Neuronal stem cell (in vitro differentiated cells): ENCODE results near the gene SMYD3.

Experiments used
- DNase-seq: peaks from one replicate; pipeline ENCODE4 v3.0.0-alpha.2; 2013; ENCODE audit warnings: low spot score
- H2AFZ ChIP-seq: one replicate; pipeline ENCODE4 v1.6.1; 2013; ENCODE audit warnings: mild to moderate bottlenecking, low read length, inconsistent platforms
- H2AK5ac ChIP-seq: 2 replicates; pipeline ENCODE4 v1.6.1; 2013; ENCODE audit warnings: low read depth, mild to moderate bottlenecking, inconsistent platforms, low read length, moderate library complexity, mixed read lengths
- H2BK120ac ChIP-seq: 2 replicates; pipeline ENCODE4 v1.6.1; 2013; ENCODE audit warnings: low read depth, mild to moderate bottlenecking, inconsistent platforms, low read length, moderate library complexity, mixed read lengths
- H2BK12ac ChIP-seq: one replicate; pipeline ENCODE4 v1.6.1; 2013; ENCODE audit warnings: low read length, inconsistent platforms
- H2BK15ac ChIP-seq: 2 replicates; pipeline ENCODE4 v1.6.1; 2013; ENCODE audit warnings: mild to moderate bottlenecking, low read length, inconsistent platforms, mixed read lengths
- H2BK5ac ChIP-seq: one replicate; pipeline ENCODE4 v1.6.1; 2013; ENCODE audit warnings: inconsistent platforms, mild to moderate bottlenecking, low read length, moderate library complexity
- H3K14ac ChIP-seq: one replicate; pipeline ENCODE4 v1.6.1; 2013; ENCODE audit warnings: low read length, inconsistent platforms
- H3K18ac ChIP-seq: 2 replicates; pipeline ENCODE4 v1.6.1; 2013; ENCODE audit warnings: low read length, inconsistent platforms
- H3K23ac ChIP-seq: 2 replicates; pipeline ENCODE4 v1.6.1; 2013; ENCODE audit warnings: low read depth, mild to moderate bottlenecking, mixed read lengths, low read length, inconsistent platforms; ENCODE audit not compliant: poor library complexity
- H3K27ac ChIP-seq: replicated peaks from 3 replicates; pipeline ENCODE4 v1.5.1; 2013; ENCODE audit warnings: low read length, inconsistent platforms
- H3K27me3 ChIP-seq, 3 experiments: 2 replicates each; pipeline ENCODE4 v1.6.1; 2013; ENCODE audit warnings: low read length in 3 of 3, mild to moderate bottlenecking in 2 of 3, inconsistent platforms in 1 of 3, low read depth in 1 of 3, mixed read lengths in 1 of 3, moderate library complexity in 1 of 3; ENCODE audit not compliant: control insufficient read depth in 3 of 3, insufficient read depth in 3 of 3
- H3K36me3 ChIP-seq, 2 donors: replicated peaks in 1 of 2; 2 replicates each; pipeline ENCODE4 v1.6.1; 2013; ENCODE audit warnings: low read length in 2 of 2; ENCODE audit not compliant: control insufficient read depth in 2 of 2, insufficient read depth in 2 of 2
- H3K4ac ChIP-seq: 2 replicates; pipeline ENCODE4 v1.6.1; 2013; ENCODE audit warnings: inconsistent platforms, mild to moderate bottlenecking, low read length, moderate library complexity
- H3K4me1 ChIP-seq, 2 donors: 1 replicate in 1 of 2; 2 replicates in 1 of 2; pipeline ENCODE4 v1.6.1; 2013; ENCODE audit warnings: low read length in 2 of 2, low read depth in 1 of 2; ENCODE audit not compliant: control insufficient read depth in 2 of 2, insufficient read depth in 1 of 2
- H3K4me2 ChIP-seq: one replicate; pipeline ENCODE4 v1.6.1; 2013; ENCODE audit warnings: mild to moderate bottlenecking, low read length, inconsistent platforms; ENCODE audit not compliant: insufficient read depth, poor library complexity, severe bottlenecking
- H3K4me3 ChIP-seq, 2 donors: 2 replicates each; pipeline ENCODE4 v1.5.1; 2013; ENCODE audit warnings: low read length in 2 of 2, mild to moderate bottlenecking in 2 of 2, inconsistent platforms in 1 of 2, moderate library complexity in 1 of 2
- H3K79me1 ChIP-seq: one replicate; pipeline ENCODE4 v1.6.1; 2013; ENCODE audit warnings: low read depth, mild to moderate bottlenecking, inconsistent platforms, low read length, moderate library complexity
- H3K9ac ChIP-seq: one replicate; pipeline ENCODE4 v1.6.1; 2013; ENCODE audit warnings: mild to moderate bottlenecking, low read depth, low read length, inconsistent platforms; ENCODE audit not compliant: poor library complexity
- H3K9me3 ChIP-seq, 2 donors: replicated peaks in 1 of 2; 2 replicates each; pipeline versions ENCODE3 to v1.6.1; 2013; ENCODE audit warnings: low read length in 2 of 2, mild to moderate bottlenecking in 2 of 2, inconsistent platforms in 1 of 2, low read depth in 1 of 2, mixed read lengths in 1 of 2, moderate library complexity in 1 of 2; ENCODE audit not compliant: control insufficient read depth in 2 of 2, insufficient read depth in 1 of 2
- H4K8ac ChIP-seq: one replicate; pipeline ENCODE4 v1.6.1; 2013; ENCODE audit warnings: low read depth, mild to moderate bottlenecking, inconsistent platforms, low read length, moderate library complexity
- H4K91ac ChIP-seq: one replicate; pipeline ENCODE4 v1.6.1; 2013; ENCODE audit warnings: low read length, low read depth, mild to moderate bottlenecking, inconsistent platforms; ENCODE audit not compliant: poor library complexity
- WGBS, 2 donors: extraction: QIAGEN DNeasy Blood & Tissue Kit; methylation state at CpG; one replicate each; pipeline ENCODE4 v1.1.7; 2013; ENCODE audit warnings: missing lambda C conversion rate in 2 of 2, mixed read lengths in 1 of 2; ENCODE audit not compliant: insufficient read length in 2 of 2, insufficient replicate concordance in 1 of 2; ENCODE audit errors: extremely low coverage in 2 of 2; 5-methylcytosine and 5-hydroxymethylcytosine counted together

The SMYD3 gene

DNA sequence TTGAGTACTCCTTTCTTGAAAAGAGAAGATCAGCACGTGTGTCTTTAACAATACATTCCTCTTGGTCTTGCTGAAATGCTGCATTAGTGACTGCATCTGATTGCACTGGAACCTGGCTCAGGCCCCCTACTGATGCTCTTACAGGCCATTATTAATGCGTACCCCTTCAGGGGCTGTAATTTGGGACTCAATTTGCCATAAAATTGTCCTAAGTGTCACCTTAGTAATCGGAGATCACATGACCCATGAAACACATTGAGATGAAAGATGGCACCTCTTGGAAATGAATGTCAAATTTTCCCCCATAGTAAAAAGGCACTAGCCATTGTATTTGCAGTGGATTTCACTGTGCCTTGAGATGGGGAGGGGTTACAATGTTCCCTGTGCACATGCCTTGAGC is 789.0 kb downstream of the SMYD3 start:
- H2AFZ ChIP-seq = peak overlapping the region; percentile 12
- H3K4me3 ChIP-seq = no peak overlapping the region
- H3K23ac ChIP-seq = no peak overlapping the region
- no peaks in the 10 kb centered on the region for H3K27me3 ChIP-seq
- no peak overlapping the region for H4K91ac ChIP-seq
- no peak overlapping the region for H2BK12ac ChIP-seq
- H3K4me2 ChIP-seq = no peak overlapping the region
- no peak overlapping the region for H4K8ac ChIP-seq
- H3K36me3 ChIP-seq = no peaks in the 10 kb centered on the region
- H3K9ac ChIP-seq = no peak overlapping the region
- no peak overlapping the region for H2BK120ac ChIP-seq
- no peak overlapping the region for H3K4ac ChIP-seq
- no peak overlapping the region for H2BK15ac ChIP-seq
- no peak overlapping the region for H2AK5ac ChIP-seq
- no peak overlapping the region for H3K14ac ChIP-seq
- no peak overlapping the region for H2BK5ac ChIP-seq
- no peaks in the 10 kb centered on the region for H3K9me3 ChIP-seq
- no peak overlapping the region for H3K27ac ChIP-seq
- H3K18ac ChIP-seq = no peak overlapping the region
- no peak for DNase-seq
- WGBS, 2 donors = no CpG with 5 or more reads among the region's 3 CpGs
- no peaks in the 10 kb centered on the region for H3K79me1 ChIP-seq
- peaks cover 0 to 9% of the 10 kb centered on the region in 2 donors for H3K4me1 ChIP-seq

DNA sequence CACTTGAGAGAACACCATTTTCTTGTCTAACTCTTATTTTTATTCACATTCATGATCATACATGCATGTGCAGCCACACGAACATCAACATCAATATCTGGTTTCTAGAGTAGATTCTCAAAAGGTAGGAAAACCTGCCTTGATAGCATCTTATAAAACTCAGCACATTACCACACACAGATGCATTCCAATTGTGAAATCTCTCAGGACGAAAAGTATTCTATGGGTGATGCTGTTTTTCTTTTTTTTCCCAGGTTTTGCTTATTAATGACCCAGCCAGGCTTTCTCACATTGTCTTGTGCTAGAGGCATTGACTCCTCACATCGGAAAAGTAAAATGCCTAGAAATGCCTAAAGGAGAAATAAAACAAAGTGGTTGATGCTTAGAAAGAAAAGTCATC is 789.5 kb downstream of the SMYD3 start:
- no peak overlapping the region for H3K14ac ChIP-seq
- no peak overlapping the region for H3K23ac ChIP-seq
- peaks cover 0 to 9% of the 10 kb centered on the region in 2 donors for H3K4me1 ChIP-seq
- H2AFZ ChIP-seq = peak overlapping the region; percentile 12
- no peak overlapping the region for H2BK15ac ChIP-seq
- no peak overlapping the region for H2BK120ac ChIP-seq
- no CpG with 5 or more reads among the region's 3 CpGs for WGBS, 2 donors
- no peak overlapping the region for H3K4me3 ChIP-seq
- H4K91ac ChIP-seq = no peak overlapping the region
- H2BK12ac ChIP-seq = no peak overlapping the region
- H3K9me3 ChIP-seq = no peaks in the 10 kb centered on the region
- H4K8ac ChIP-seq = no peak overlapping the region
- no peak overlapping the region for H2AK5ac ChIP-seq
- H3K79me1 ChIP-seq = no peaks in the 10 kb centered on the region
- no peak overlapping the region for H3K9ac ChIP-seq
- H3K4ac ChIP-seq = no peak overlapping the region
- no peak overlapping the region for H2BK5ac ChIP-seq
- H3K27me3 ChIP-seq = no peaks in the 10 kb centered on the region
- no peak for DNase-seq
- no peak overlapping the region for H3K18ac ChIP-seq
- H3K4me2 ChIP-seq = no peak overlapping the region
- no peaks in the 10 kb centered on the region for H3K36me3 ChIP-seq
- H3K27ac ChIP-seq = no peak overlapping the region

GRCh38 chr1:245716561-245716960 is 790.5 kb downstream of the SMYD3 start:
- no peak overlapping the region for H4K8ac ChIP-seq
- no CpG with 5 or more reads among the region's 3 CpGs for WGBS, 2 donors
- no peak overlapping the region for H3K4me2 ChIP-seq

DNA sequence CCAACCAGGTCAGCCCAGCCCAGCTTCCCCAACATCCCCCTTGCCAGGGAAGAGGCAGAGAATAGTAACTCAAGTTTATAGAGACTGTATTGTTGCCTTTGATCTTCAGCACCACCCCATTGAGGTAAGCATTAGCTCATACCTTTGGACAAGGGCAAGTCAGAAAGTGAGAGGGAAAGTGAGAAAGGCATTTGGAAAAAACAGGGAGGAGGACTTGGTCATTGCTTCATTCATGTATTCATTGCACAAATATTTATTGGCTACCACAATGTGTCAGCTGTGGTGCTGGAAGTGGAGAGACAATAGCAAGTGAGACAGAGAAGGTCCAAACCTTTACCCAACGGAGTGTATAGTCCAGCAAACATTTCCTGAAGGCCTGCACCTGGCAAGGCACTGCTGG is 791.1 kb downstream of the SMYD3 start:
- no peak overlapping the region for H3K27ac ChIP-seq
- no peak overlapping the region for H3K4ac ChIP-seq
- H2AK5ac ChIP-seq = no peak overlapping the region
- no peak overlapping the region for H3K9ac ChIP-seq
- H3K14ac ChIP-seq = no peak overlapping the region
- no CpG with 5 or more reads among the region's 1 CpG for WGBS, 2 donors
- no peaks in the 10 kb centered on the region for H3K9me3 ChIP-seq
- no peak overlapping the region for H4K91ac ChIP-seq
- no peak overlapping the region for H2BK12ac ChIP-seq
- no peaks in the 10 kb centered on the region for H3K79me1 ChIP-seq
- no peaks in the 10 kb centered on the region for H3K27me3 ChIP-seq
- no peak overlapping the region for H2AFZ ChIP-seq
- H3K4me1 ChIP-seq = peaks cover 0 to 9% of the 10 kb centered on the region in 2 donors
- H2BK15ac ChIP-seq = no peak overlapping the region
- no peak overlapping the region for H4K8ac ChIP-seq
- no peak overlapping the region for H3K18ac ChIP-seq
- no peak overlapping the region for H2BK120ac ChIP-seq
- no peak overlapping the region for H3K23ac ChIP-seq
- no peak overlapping the region for H3K4me2 ChIP-seq
- no peak overlapping the region for H3K4me3 ChIP-seq
- no peaks in the 10 kb centered on the region for H3K36me3 ChIP-seq
- no peak for DNase-seq
- no peak overlapping the region for H2BK5ac ChIP-seq

More at GRCh38 chr1:245716561-245716960, 790.5 kb downstream of the SMYD3 start:
- H2BK12ac ChIP-seq = no peak overlapping the region
- H3K9me3 ChIP-seq = no peaks in the 10 kb centered on the region
- no peak overlapping the region for H4K91ac ChIP-seq
- H3K4ac ChIP-seq = no peak overlapping the region
- no peak overlapping the region for H3K14ac ChIP-seq
- H2BK120ac ChIP-seq = no peak overlapping the region
- H2AFZ ChIP-seq = no peak overlapping the region
- H3K79me1 ChIP-seq = no peaks in the 10 kb centered on the region
- no peak for DNase-seq
- H2BK5ac ChIP-seq = no peak overlapping the region
- H3K18ac ChIP-seq = no peak overlapping the region
- no peak overlapping the region for H3K9ac ChIP-seq
- no peak overlapping the region for H3K4me3 ChIP-seq
- H3K4me1 ChIP-seq = peaks cover 0 to 9% of the 10 kb centered on the region in 2 donors
- no peak overlapping the region for H3K27ac ChIP-seq
- no peak overlapping the region for H2BK15ac ChIP-seq
- no peak overlapping the region for H2AK5ac ChIP-seq
- no peaks in the 10 kb centered on the region for H3K36me3 ChIP-seq
- H3K27me3 ChIP-seq = no peaks in the 10 kb centered on the region
- H3K23ac ChIP-seq = no peak overlapping the region
